ENCODE measurements around the gene USP47. TPM values are rescaled to one million over a fixed set of nuclear protein-coding genes. Genes with fewer than 3 reads are reported as not detected.

USP47 gene
- total RNA-seq, 1 donor from 2014 or later, result 54.0 TPM

DNA sequence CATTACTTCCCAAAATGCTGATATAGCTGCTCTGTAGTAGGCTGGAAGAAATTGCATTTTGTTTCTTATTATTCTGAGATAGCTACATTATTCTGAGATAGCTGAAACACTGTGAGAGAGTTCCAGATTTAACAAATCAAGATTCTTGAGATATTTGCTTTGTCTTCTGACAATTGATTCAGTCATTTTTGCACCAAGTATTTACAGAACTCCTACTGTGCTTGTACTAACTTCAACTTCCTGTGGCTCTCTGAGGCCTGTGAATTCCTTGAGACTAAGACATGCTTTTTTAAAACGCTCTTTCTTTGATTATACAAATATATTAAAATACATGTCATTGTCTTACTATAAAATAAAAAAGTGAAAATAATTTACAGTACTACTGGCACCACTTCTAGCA, 52.7 kb downstream of the USP47 start:
- H3K4me3 ChIP-seq (ENCODE audit: low read depth, low read length), result no peak overlapping the region
- no peaks in the 10 kb centered on the region for H3K36me3 ChIP-seq (ENCODE audit: control insufficient read depth, insufficient read depth, low read length)
- no peaks in the 10 kb centered on the region for H3K27me3 ChIP-seq (ENCODE audit: control insufficient read depth, insufficient read depth, low read length)
- no peak for TF ChIP-seq CTCF (IDR thresholded peaks at IDR 0.05; ENCODE audit: insufficient read depth, low read length, severe bottlenecking)
- DNase-seq (ENCODE audit: low read depth), result no peak
- FAIRE-seq, result no peak

GRCh38 chr11:11895672-11896071, 53.9 kb downstream of the USP47 start:
- no peak for TF ChIP-seq CTCF (IDR thresholded peaks at IDR 0.05; ENCODE audit: insufficient read depth, low read length, severe bottlenecking)
- Histone ChIP-seq H3K4me3 (ENCODE audit: low read depth, low read length) (no peak overlapping the region), H3K27me3 (ENCODE audit: control insufficient read depth, insufficient read depth, low read length) (no peaks in the 10 kb centered on the region), H3K36me3 (ENCODE audit: control insufficient read depth, insufficient read depth, low read length) (no peaks in the 10 kb centered on the region)
- FAIRE-seq (no peak), DNase-seq (ENCODE audit: low read depth) (peak; percentile 20)

- no peak for FAIRE-seq
- H3K36me3 ChIP-seq (ENCODE audit: control insufficient read depth, insufficient read depth, low read length), result peaks cover 2% of the 10 kb centered on the region
- H3K4me3 ChIP-seq (ENCODE audit: low read depth, low read length), result no peak overlapping the region
- no peaks in the 10 kb centered on the region for H3K27me3 ChIP-seq (ENCODE audit: control insufficient read depth, insufficient read depth, low read length)
- DNase-seq (ENCODE audit: low read depth), result peak; percentile 18
- TF ChIP-seq CTCF (IDR thresholded peaks at IDR 0.05; ENCODE audit: insufficient read depth, low read length, severe bottlenecking), result no peak
Measured at GRCh38 chr11:11898648-11899047, 56.9 kb downstream of the USP47 start.

GRCh38 chr11:11899401-11899800, 57.6 kb downstream of the USP47 start:
- Histone ChIP-seq H3K4me3 (ENCODE audit: low read depth, low read length) (no peak overlapping the region), H3K36me3 (ENCODE audit: control insufficient read depth, insufficient read depth, low read length) (peaks cover 2% of the 10 kb centered on the region), H3K27me3 (ENCODE audit: control insufficient read depth, insufficient read depth, low read length) (no peaks in the 10 kb centered on the region)
- no peak for FAIRE-seq
- DNase-seq (ENCODE audit: low read depth), result no peak
- TF ChIP-seq CTCF (IDR thresholded peaks at IDR 0.05; ENCODE audit: insufficient read depth, low read length, severe bottlenecking), result no peak

DNA sequence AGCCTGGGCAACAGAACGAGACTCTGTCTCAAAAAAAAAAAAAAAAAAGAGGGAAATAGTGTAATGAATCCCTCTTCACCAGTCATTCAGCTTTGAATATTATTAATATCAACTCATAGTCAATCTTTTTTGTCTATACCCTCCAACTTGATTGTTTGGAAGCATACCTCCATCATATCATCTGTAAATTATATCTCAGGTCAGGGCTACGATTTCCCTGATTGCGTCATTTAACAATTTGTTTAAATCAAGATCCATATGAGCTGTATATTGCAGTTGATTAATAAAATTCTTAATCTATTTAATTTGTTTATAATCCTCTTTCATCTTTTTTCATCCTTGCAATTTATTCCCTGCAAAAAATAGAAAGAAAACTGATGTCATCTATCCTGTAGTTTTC, 60.2 kb downstream of the USP47 start:
- Histone ChIP-seq H3K4me3 (ENCODE audit: low read depth, low read length) (no peak overlapping the region), H3K36me3 (ENCODE audit: control insufficient read depth, insufficient read depth, low read length) (peaks cover 2% of the 10 kb centered on the region), H3K27me3 (ENCODE audit: control insufficient read depth, insufficient read depth, low read length) (no peaks in the 10 kb centered on the region)
- FAIRE-seq (no peak), DNase-seq (ENCODE audit: low read depth) (no peak)
- no peak for TF ChIP-seq CTCF (IDR thresholded peaks at IDR 0.05; ENCODE audit: insufficient read depth, low read length, severe bottlenecking)

- DNase-seq (ENCODE audit: low read depth) (no peak), FAIRE-seq (no peak)
- Histone ChIP-seq H3K27me3 (ENCODE audit: control insufficient read depth, insufficient read depth, low read length) (no peaks in the 10 kb centered on the region), H3K4me3 (ENCODE audit: low read depth, low read length) (no peak overlapping the region), H3K36me3 (ENCODE audit: control insufficient read depth, insufficient read depth, low read length) (peaks cover 5% of the 10 kb centered on the region)
- no peak for TF ChIP-seq CTCF (IDR thresholded peaks at IDR 0.05; ENCODE audit: insufficient read depth, low read length, severe bottlenecking)
Measured at GRCh38 chr11:11909727-11910126, 68.0 kb downstream of the USP47 start.

All from bronchial epithelial cell (primary cell).